ENCODE measurements around the gene GPS2. TPM values are rescaled to one million over a fixed set of nuclear protein-coding genes. Genes with fewer than 3 reads are reported as not detected.
"Not testable (repeated sequence)": the region's sequence is repeated elsewhere in the genome, so short reads cannot be mapped to it uniquely, and the experiment has no call there.

GPS2 gene
- total RNA-seq, 2 experiments from 2014 or later = 83.7 to 85.1 TPM

DNA sequence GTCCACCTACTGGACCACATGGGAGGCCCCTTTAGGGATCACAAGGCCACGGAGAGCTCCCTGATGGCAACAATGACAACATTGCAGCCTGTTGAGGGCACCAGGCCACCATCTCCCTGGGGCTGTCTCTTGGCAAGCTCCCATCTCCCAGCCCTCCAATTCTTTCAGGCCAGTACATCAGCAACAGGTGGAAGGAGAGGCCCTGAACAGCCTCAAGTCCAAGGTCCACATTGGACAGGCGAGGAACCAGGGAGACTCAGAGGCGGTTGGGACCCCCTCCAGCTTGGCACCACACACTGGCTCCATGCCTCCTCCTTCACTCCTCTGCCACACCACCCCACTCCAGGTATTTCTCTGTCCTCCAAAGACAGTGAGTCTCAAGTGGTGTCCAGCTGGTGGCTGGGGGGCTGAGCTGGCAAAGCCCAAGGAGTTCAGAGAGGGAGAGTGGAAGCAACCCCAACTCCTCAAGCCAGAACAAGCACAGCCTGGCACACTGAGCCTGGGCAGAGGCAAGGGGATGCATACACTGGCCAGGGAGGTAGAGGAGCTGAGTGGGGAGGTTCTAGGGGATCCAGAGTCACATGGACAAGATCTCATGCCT, 19.9 kb upstream of the GPS2 start:
- CTCF ChIA-PET = interaction anchor here (1.5 to 6.4 kb wide), 8 partner anchors 10 to 101 kb away, joined by 4 to 61 read pairs (median 14); partner anchors contain the start of genes GPS2, KCTD11, TMEM102 and TMEM95
- H3K27me3 Mint-ChIP-seq = no peaks in the 10 kb centered on the region
- DNase-seq (no peak), ATAC-seq (no peak)
- peaks cover 19% of the 10 kb centered on the region for H3K36me3 Mint-ChIP-seq
- no peaks in the 10 kb centered on the region for H3K9me3 Mint-ChIP-seq (ENCODE audit: low read depth)
- H3K27ac Mint-ChIP-seq = peak overlapping the region; percentile 96
- peaks cover 46% of the 10 kb centered on the region for H3K4me1 Mint-ChIP-seq
- peak overlapping the region; percentile 93 for H3K4me3 Mint-ChIP-seq

DNA sequence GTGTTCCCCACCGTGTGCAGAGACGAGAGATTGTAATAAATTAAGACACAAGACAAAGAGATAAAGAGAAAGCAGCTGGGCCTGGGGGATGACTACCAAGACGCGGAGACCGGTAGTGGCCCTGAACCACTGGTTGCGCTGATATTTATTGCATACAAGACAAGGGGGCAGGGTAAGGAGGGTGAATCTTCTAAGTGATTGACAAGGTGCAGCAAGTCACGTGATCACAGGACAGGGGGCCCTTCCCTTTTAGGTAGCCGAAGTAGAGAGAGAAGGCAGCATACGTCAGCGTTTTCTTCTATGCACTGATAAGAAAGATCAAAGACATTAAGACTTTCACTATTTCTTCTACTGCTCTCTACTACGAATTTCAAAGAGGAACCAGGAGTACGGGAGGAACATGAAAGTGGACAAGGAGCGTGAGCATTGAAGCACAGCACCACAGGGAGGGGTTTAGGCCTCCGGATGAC, 17.5 kb upstream of the GPS2 start:
- Mint-ChIP-seq H3K4me3 (peak overlapping the region; percentile 54), H3K27ac (peak overlapping the region; percentile 77), H3K4me1 (peaks cover 47% of the 10 kb centered on the region)
- not testable (repeated sequence) for ATAC-seq; H3K27me3 Mint-ChIP-seq; H3K9me3 Mint-ChIP-seq (ENCODE audit: low read depth); H3K36me3 Mint-ChIP-seq
- CTCF ChIA-PET = interaction anchor here (0.6 kb wide), 1 partner anchor 104 kb away, joined by 3 read pairs; no protein-coding TSS in a partner anchor
- peak; percentile 73 for DNase-seq

DNA sequence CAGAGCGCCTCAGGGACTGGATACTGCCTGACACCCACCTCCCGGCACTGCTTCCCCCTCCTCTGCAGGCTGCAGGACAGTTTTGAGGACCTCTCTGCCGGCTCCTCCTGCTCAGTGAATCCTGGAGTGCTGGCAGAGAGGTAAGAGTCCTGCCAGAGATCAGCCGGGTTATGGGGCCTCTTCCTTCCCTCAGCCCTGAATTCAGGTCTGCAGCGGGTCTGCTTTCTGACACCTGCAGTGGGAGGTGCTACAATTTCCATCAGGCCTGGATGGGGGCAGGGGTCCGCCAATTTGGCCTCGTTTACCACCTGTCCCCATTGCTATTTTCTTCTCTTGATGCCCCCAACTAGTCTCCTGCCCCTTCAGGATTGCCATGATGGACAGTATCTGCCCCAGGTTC, 17.0 kb upstream of the GPS2 start:
- Mint-ChIP-seq H3K4me1 (peaks cover 45% of the 10 kb centered on the region), H3K36me3 (peaks cover 3% of the 10 kb centered on the region), H3K27me3 (no peaks in the 10 kb centered on the region), H3K9me3 (ENCODE audit: low read depth) (no peaks in the 10 kb centered on the region), H3K4me3 (peak overlapping the region; percentile 54), H3K27ac (peak overlapping the region; percentile 77)
- no peak for DNase-seq
- CTCF ChIA-PET = interaction anchor here (0.6 kb wide), 1 partner anchor 104 kb away, joined by 3 read pairs; no protein-coding TSS in a partner anchor
- ATAC-seq = no peak

DNA sequence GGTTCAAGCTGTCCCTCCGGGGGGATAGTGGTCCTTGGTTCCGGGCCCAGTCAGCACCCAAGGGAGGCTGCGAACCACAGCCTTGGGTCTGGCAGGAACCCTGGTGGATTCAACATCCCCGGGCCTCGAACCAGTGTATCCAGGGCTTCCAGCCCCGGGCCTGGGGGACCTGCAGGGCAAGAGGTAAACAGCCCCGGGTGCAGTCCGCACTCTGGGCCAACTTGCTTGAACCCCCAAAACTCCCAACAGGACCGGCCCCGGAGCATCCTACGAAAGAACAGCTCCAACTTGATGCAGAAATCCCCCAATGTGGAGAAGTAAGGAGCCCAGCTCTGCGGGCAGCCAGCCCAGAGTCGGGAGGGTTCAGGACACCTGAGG, 15.5 kb upstream of the GPS2 start:
- Mint-ChIP-seq H3K27ac (peak overlapping the region; percentile 97), H3K9me3 (ENCODE audit: low read depth) (no peaks in the 10 kb centered on the region), H3K4me1 (peaks cover 38% of the 10 kb centered on the region), H3K36me3 (peaks cover 2% of the 10 kb centered on the region), H3K27me3 (no peaks in the 10 kb centered on the region), H3K4me3 (peak overlapping the region; percentile 96)
- DNase-seq (no peak), ATAC-seq (no peak)
- CTCF ChIA-PET = interaction anchor here (1.3 to 2.5 kb wide), 6 partner anchors 10 to 73 kb away, joined by 6 to 22 read pairs (median 10); partner anchors contain the start of genes TMEM256 and TMEM95

DNA sequence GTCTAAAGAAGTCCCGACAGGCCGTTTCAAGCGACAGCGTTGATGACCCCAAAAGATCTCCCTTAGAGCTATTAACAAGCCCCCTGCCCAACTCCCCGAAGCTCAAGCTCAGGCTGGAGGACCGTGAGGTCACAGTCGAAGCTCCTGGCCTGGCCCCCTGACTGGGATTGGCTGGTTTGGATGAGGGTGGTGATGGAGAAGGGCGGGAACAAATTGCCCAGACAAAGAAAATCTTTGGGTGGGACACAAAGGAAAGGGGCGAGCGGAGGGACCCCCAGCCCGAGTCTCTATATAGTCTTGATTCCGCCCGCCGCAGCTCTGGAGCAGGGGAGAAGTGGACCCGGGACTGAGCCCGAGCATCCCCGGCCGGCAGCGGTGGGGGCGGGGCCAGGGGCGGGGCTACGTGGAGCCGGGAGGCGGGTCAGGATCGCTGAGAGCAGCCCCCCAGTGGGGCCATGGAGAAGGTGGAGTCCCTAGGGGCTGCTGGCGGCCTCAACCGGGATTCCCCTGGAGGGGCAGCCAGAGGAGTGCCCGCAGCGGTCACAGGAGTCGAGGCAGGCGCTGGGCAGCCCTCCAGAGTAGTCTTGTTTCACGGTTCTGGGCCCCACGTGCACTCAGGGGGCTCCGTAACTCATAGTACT, 15.0 kb upstream of the GPS2 start:
- no peaks in the 10 kb centered on the region for H3K9me3 Mint-ChIP-seq (ENCODE audit: low read depth)
- CTCF ChIA-PET = interaction anchor here (0.9 to 2.5 kb wide), 18 partner anchors 10 to 285 kb away, joined by 3 to 22 read pairs (median 4); partner anchors contain the start of genes FXR2, GABARAP, TMEM256 and TMEM95
- peaks cover 2% of the 10 kb centered on the region for H3K36me3 Mint-ChIP-seq
- peaks cover 33% of the 10 kb centered on the region for H3K4me1 Mint-ChIP-seq
- peak overlapping the region; percentile 96 for H3K4me3 Mint-ChIP-seq
- ATAC-seq (peak; percentile 80), DNase-seq (peak; percentile 90)
- peak overlapping the region; percentile 97 for H3K27ac Mint-ChIP-seq
- H3K27me3 Mint-ChIP-seq = no peaks in the 10 kb centered on the region

DNA sequence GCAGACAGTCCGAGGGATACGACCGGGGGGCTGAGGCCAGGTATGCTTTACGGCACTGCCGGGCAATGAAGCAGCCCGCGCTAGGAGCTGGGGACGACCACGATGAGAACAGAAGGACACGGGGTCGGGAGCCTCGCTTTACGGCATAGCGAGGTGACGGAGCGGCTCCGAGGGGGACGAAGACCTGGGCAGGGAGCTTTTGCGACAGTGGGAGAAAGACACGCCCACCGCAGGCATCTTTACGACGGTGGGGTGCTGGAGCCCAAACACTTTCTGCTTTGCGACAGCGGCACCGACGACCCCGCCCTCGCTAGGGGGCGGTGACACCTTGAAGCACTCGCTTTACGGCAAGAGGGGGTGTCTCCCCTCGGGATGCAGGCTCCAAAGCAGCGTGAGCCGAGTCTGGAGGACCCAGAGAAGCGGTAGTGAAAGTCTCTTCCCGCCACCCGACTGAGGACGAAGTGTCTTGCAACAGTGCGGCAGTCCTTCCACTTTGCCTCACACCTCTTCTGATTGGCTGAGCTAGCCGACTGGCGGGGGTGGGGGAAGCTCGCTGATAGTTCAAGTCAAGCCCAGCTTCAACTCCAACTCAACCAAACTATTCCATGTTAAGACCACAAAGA, 14.3 kb upstream of the GPS2 start:
- Mint-ChIP-seq H3K4me1 (peaks cover 33% of the 10 kb centered on the region), H3K4me3 (peak overlapping the region; percentile 96), H3K27ac (peak overlapping the region; percentile 97), H3K36me3 (peaks cover 3% of the 10 kb centered on the region), H3K27me3 (no peaks in the 10 kb centered on the region), H3K9me3 (ENCODE audit: low read depth) (no peaks in the 10 kb centered on the region)
- CTCF ChIA-PET = interaction anchor here (0.9 to 2.5 kb wide), 19 partner anchors 9 to 285 kb away, joined by 3 to 22 read pairs (median 5); partner anchors contain the start of genes FXR2, GABARAP, GPS2 and TMEM256
- peak; percentile 99 for DNase-seq
- ATAC-seq = peak; percentile 64

DNA sequence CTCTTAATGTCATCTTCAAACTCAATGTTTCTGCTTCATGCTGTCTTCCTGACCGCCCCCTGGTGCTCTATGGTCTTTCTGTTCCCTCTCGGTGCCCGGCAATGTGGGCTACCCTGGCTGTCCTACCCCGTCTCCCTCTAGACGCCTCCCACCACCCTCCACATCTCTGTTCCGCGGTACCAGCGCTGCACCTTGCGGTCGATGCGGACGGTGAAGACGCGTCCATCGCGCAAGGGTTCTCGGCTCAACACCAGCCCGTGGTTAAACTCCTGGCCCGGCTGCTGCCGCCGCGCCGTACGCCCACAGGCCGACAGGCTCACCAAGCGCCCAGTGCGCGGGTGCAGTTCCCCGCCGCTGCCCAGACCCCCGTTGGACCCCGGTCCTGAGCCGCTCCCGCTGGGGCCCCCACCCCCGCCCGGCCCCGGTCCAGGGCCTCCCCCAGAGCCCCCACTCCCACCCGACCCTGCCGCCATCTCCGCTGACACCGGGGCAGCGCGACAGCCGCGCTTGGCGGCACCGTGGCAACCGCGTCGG, 13.7 kb upstream of the GPS2 start, which contains the start of gene NEURL4:
TSS of gene NEURL4 (minus strand) at position 496 of the 534 bp plus-strand sequence. CDS start at position 473, 23 bp downstream.
- DNase-seq (no peak), ATAC-seq (peak; percentile 9)
- Mint-ChIP-seq H3K9me3 (ENCODE audit: low read depth) (no peaks in the 10 kb centered on the region), H3K27me3 (no peaks in the 10 kb centered on the region), H3K4me3 (peak within 1 kb of the TSS; percentile 96), H3K4me1 (peaks cover 38% of the 10 kb centered on the region), H3K27ac (peak within 1 kb of the TSS; percentile 97), H3K36me3 (peaks cover 3% of the 10 kb centered on the region)
- CTCF ChIA-PET = interaction anchor here (0.9 to 2.6 kb wide), 14 partner anchors 8 to 184 kb away, joined by 3 to 22 read pairs (median 6); partner anchors contain the start of genes ACAP1, GPS2 and TMEM95

DNA sequence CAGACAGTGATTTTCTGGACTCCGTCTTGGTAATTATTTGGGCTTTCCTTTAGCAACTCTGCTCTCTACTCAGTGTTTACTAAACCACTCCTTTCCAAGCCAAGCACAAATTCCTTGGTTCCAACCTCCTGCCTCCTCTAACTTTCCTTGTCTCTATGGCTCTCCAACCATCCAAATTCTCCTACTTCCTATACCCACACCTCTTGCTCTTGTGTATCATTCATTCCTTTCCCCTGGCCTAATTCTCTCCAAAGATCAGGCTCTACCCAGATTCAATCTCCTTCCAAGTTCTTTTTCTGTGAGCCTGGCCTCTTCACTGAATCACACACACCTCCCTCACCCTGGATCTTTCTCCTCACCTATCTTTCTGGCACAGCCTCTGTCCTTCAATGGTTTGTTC, 12.8 kb upstream of the GPS2 start:
- Mint-ChIP-seq H3K36me3 (peaks cover 5% of the 10 kb centered on the region), H3K4me3 (peak overlapping the region; percentile 96), H3K4me1 (peaks cover 35% of the 10 kb centered on the region), H3K27ac (peak overlapping the region; percentile 52), H3K27me3 (no peaks in the 10 kb centered on the region), H3K9me3 (ENCODE audit: low read depth) (no peaks in the 10 kb centered on the region)
- CTCF ChIA-PET = interaction anchor here (1.0 to 2.6 kb wide), 4 partner anchors 9 to 109 kb away, joined by 3 to 10 read pairs (median 6); partner anchors contain the start of gene ACAP1
- DNase-seq (no peak), ATAC-seq (no peak)

DNA sequence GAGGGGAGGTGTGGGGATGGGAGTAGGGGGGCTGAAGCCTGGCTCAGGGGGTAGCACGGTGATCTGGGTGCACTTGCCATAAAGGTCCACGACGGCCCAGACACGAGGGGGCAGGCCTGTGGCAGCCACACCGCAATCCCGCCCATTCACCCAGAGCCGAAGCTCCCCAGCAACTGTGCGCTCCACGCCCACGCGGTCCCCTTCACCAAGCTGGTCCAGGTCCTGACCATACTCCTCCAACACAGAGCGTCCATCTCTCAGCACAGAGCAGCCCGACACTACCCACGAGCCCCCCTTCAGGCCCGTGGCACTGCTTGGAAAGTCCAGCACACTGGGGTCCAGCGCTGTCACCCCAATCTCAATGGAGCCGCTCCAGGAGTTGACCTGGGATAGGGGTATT, 12.3 kb upstream of the GPS2 start:
- Mint-ChIP-seq H3K4me3 (no peak overlapping the region), H3K27ac (no peak overlapping the region)

DNA sequence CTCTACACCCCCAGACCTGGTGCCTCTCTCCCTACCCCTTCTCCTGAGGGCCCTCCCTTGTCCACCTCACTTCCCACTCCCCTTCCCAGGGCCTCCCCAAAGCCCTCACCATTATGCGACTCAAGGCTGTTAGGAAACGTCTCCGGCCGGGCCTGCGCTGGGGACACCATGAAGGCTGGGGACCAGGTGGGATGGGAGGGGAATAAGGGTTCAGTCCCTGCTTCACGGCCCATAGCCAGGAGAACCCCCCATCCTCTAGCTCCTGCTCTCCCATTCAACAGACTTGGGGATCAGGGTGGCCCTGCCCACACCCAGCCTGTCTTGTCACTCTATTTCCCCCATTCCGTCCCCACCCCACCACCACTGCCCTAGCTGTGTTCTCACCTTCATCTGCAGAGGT, 11.9 kb upstream of the GPS2 start:
- ATAC-seq = no peak
- no peak overlapping the region for H3K4me3 Mint-ChIP-seq
- peaks cover 14% of the 10 kb centered on the region for H3K36me3 Mint-ChIP-seq
- CTCF ChIA-PET = interaction anchor here (0.7 to 2.6 kb wide), 4 partner anchors 9 to 23 kb away, joined by 3 to 10 read pairs (median 4); no protein-coding TSS in a partner anchor
- H3K9me3 Mint-ChIP-seq (ENCODE audit: low read depth) = no peaks in the 10 kb centered on the region
- DNase-seq = peak; percentile 40
- peaks cover 27% of the 10 kb centered on the region for H3K4me1 Mint-ChIP-seq
- no peaks in the 10 kb centered on the region for H3K27me3 Mint-ChIP-seq
- no peak overlapping the region for H3K27ac Mint-ChIP-seq

More for the DNA sequence above, 12.3 kb upstream of the GPS2 start:
- peak; percentile 39 for DNase-seq
- no peak for ATAC-seq
- Mint-ChIP-seq H3K9me3 (ENCODE audit: low read depth) (no peaks in the 10 kb centered on the region), H3K27me3 (no peaks in the 10 kb centered on the region), H3K36me3 (peaks cover 10% of the 10 kb centered on the region), H3K4me1 (peaks cover 31% of the 10 kb centered on the region)
- CTCF ChIA-PET = interaction anchor here (0.7 to 2.6 kb wide), 3 partner anchors 9 to 22 kb away, joined by 3 to 10 read pairs (median 5); no protein-coding TSS in a partner anchor

DNA sequence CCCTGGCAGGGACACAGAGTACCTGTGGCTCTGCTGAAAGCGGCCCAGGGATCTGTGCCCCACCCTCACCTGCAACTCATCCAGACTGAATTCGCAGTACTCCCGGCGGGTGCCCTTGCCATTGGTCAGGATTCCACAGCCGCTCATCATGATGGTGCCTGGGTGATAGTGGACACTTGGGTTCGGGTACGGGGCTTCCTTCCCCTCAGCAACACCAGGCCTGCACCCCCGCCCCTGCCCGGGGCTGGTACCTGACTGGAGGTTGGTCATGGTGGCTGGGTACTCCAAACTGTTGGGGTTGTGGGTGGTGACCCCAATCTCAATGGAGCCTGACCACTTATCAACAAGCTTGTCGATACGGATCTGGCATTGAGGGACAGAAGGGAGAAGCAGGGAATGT, 11.0 kb upstream of the GPS2 start:
- H3K36me3 Mint-ChIP-seq = peaks cover 22% of the 10 kb centered on the region
- no peaks in the 10 kb centered on the region for H3K27me3 Mint-ChIP-seq
- H3K4me3 Mint-ChIP-seq = no peak overlapping the region
- CTCF ChIA-PET = interaction anchor here (0.7 to 2.6 kb wide), 3 partner anchors 8 to 24 kb away, joined by 3 to 10 read pairs (median 3); no protein-coding TSS in a partner anchor
- DNase-seq (peak; percentile 38), ATAC-seq (no peak)
- H3K4me1 Mint-ChIP-seq = peaks cover 25% of the 10 kb centered on the region
- no peak overlapping the region for H3K27ac Mint-ChIP-seq
- H3K9me3 Mint-ChIP-seq (ENCODE audit: low read depth) = no peaks in the 10 kb centered on the region

DNA sequence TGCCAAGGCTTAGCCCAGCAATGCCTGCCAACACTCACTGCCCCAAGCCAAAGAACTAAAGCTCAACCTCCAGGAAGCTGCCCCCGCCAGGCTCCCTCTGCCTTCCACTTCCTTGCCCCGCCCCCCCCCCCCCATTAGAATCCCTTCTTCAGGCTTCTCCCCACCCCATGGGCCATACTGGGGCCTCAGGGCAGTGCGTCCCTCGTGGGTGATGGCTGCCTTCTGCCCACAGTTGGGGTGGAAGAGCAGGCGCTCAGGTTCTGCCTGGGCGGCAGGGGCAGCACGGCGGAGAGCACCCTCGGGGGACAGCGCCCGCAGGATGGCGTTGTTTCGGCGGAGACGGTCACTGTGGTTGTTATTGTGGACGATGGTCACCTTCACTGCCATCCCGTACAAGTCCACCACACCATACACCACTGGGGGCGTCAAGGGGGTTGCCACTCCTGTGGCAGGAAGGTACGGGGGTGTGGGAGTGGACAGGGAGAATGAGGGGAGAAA, 9.9 kb upstream of the GPS2 start:
- DNase-seq = no peak
- Mint-ChIP-seq H3K27ac (no peak overlapping the region), H3K4me3 (no peak overlapping the region), H3K27me3 (no peaks in the 10 kb centered on the region), H3K4me1 (peaks cover 22% of the 10 kb centered on the region), H3K9me3 (ENCODE audit: low read depth) (no peaks in the 10 kb centered on the region), H3K36me3 (peaks cover 25% of the 10 kb centered on the region)
- CTCF ChIA-PET = interaction anchor here (0.6 to 2.3 kb wide), 13 partner anchors 10 to 251 kb away, joined by 3 to 25 read pairs (median 3); partner anchors contain the start of genes ACAP1, GABARAP and GPS2
- ATAC-seq = no peak

Data from activated CD8-positive, alpha-beta memory T cell treated with anti-CD3 and anti-CD28 coated beads, Interleukin-2, amount 10 ng/mL, durations not matched to agents 7 days and 5 days (primary cell).